GM19193 (cell line): ENCODE results near the gene ERBB4.

Source experiments
- POLR2A ChIP-seq: IDR thresholded peaks from 4 replicates; pipeline ENCODE4 v1.6.1; 2011; ENCODE audit not compliant: insufficient read depth, insufficient read length; ENCODE audit errors: extremely low read depth

Gene ERBB4

DNA sequence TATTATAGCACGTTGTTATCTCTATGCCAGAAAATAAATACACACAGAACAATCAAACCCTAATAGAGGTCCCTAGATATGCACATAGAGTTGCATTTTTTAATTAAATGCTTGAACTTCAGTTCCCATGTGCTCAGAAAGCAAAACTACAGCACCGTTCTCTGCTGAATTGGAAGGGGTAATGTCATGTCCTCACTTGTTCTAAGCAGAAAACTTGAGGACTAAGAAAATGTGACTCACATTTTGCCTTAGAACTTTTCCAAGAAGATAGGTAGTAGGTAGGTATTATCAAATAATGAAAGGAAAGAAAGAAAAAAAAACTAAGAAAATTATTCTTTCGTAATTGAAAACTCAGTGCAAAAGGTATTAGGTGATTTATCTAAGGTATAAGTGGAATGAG is 607.3 kb downstream of the ERBB4 start:
- no peak for TF ChIP-seq POLR2A

DNA sequence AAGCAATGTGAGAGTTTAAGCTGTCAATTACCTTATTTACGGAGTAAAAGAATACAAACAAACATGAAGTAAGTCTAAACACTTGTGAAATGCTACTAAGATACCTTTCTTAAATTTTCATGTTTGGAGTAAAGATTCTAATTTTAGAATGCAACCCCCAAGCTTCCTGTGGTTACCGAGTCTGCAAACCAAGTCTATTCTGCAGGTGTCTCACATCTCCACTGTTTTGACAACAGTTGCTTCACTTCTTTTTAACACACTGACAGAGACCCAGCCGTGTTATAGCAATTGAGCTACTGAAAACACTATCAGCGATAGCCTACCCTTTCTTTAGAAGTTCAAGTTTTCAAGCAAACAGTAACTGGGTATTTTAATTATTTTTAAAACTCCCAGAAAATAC is 608.3 kb downstream of the ERBB4 start:
- no peak for TF ChIP-seq POLR2A

GRCh38 chr2:211928201-211928600 is 610.4 kb downstream of the ERBB4 start:
- no peak for TF ChIP-seq POLR2A

GRCh38 chr2:211923019-211923418 is 615.6 kb downstream of the ERBB4 start:
- no peak for TF ChIP-seq POLR2A

DNA sequence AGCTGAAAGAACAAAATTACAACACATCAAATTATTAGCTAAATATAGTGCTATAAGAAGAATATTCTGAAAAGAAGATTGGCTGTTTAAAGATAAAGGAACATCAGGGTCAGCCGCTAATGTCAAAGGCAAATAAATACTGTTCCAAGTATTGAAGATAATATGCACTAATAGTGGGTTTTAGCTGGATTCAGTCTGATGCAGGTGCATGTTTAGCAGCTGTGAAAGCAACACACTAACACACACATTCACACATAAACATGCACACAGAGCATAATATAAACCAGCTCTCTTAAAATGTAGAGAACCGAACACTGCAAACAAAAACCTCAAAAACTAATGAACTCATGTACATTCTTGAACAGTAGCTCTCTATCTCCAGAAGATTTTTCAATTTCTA is 634.6 kb downstream of the ERBB4 start:
- TF ChIP-seq POLR2A: no peak

- TF ChIP-seq POLR2A: no peak
Measured at GRCh38 chr2:211901226-211901846, 637.3 kb downstream of the ERBB4 start.

- TF ChIP-seq POLR2A: no peak
Measured at GRCh38 chr2:211900518-211900917, 638.1 kb downstream of the ERBB4 start.

- TF ChIP-seq POLR2A: no peak
Measured at GRCh38 chr2:211900000-211900399, 638.6 kb downstream of the ERBB4 start.

DNA sequence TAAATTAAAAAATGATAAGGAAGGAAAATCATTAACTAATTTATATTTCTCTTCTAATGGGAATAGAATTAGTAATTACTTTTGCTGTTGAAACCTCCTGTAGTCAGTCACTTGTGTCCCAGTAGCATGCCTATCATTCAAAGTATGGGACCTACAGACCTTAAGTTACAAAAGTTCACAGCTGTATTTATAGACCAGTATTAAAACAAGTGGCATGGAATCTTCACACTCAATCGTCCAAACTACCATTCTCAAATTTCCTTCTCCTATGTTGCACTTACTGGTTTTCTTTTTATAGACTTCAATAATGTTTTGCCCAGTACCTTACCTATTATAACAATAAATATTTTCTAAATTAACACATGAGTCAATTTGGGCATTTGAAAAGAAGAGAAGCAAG is 639.9 kb downstream of the ERBB4 start:
- TF ChIP-seq POLR2A: no peak

DNA sequence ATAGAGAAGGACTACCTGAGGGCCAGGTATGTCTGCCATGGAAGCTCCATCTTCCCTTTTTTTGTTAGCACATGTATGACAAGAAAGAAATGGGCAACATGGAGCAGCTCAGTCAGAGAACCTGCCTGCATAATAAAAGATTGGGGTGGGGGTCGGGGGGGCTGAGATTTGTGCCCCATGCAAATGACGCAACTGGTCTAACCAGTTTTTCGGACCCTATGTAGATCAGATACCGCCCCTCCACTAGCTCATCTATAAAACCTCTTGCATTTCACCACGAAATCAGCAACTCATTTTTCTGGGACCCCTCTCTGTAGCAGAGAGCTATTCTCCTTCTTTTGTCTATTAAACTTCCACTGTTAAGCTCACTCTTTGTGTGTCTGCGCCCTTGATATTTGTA is 657.2 kb downstream of the ERBB4 start:
- no peak for TF ChIP-seq POLR2A

DNA sequence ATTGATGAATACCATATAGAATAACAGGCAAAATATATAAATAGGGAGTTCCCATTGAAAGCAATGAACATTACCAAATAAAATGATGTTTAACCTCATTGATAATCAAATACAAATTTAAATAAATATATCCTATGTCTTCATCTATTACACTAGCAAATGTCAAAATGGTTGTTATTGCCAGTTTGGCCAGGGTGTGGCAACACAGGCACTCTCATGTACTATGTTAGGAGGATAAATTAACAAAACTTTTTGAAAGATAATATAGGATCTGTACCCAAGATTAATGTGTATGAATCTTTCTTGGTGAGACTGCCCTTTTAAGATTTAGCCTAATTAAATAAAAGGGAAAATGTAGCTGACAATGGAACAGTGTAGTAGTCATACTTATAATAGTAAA is 659.3 kb downstream of the ERBB4 start:
- TF ChIP-seq POLR2A: no peak

DNA sequence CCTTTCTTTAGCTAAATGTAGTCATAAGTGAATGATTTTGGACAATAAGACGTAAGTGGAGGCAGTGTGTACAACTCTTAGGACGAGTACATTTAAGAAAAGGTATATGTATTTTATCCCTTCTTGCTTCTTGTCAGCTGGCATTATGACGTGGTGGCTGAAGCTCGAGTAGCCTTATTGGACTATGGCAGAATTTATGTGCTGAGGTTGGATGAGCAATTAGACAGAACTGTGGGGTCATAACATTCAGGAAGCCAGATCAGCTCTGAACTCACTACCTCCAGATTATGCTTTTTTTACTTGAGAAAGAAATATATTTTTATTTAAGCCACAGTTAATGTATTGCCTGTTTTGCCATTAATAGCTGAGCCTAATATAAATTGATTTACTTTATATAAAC is 661.5 kb downstream of the ERBB4 start:
- TF ChIP-seq POLR2A: no peak

DNA sequence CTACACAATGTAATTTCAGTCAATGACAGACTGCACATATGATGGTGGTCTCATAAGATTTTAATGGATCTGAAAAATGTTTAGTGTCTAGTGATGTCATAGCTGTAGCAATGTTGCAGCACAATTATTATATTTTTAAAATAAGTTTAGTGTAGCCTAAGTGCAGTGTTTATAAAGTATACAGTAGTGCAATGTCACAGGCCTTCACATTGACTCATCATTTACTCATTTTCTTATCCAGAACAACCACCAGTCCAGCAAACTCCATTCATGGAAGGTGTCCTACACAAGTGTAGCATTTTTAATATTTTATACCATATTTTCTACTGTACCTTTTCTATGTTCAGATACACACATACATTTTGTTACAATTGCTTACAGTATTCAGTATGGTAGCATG is 663.1 kb downstream of the ERBB4 start:
- TF ChIP-seq POLR2A: no peak

- no peak for TF ChIP-seq POLR2A
Measured at GRCh38 chr2:211868996-211869533, 669.5 kb downstream of the ERBB4 start.

DNA sequence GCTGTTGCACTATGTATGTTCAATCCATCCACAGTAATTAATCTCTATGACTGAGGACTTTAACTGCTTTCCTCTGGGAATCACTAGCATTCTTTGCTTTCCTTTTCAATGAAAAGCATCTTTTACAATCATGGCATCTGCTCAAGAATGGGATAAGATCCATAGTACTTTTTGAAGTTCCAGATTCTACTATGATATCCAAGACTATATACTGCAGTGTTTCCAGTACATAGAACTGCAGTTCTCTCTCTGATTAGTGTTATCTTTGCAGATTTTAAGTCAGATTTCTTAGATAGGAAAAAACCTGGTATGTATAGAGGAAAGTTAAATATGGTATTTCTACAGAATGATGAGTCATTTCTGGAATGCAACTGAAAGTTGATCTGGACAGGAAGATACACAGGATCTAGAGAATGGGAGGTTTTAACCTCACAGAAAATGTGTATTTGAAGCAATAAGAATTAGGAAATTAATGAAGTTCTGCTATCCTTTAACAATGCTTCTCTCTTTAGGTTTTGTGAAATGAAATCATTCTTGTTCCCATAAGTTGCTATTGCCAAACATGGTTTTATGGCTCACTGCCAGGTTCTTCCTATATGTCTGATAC is 670.7 kb downstream of the ERBB4 start:
- TF ChIP-seq POLR2A: no peak

GRCh38 chr2:211864328-211864727 is 674.3 kb downstream of the ERBB4 start:
- TF ChIP-seq POLR2A: no peak
